ENCODE results near the gene ANKRD52.
A peak's percentile ranks its signal among the peaks of the same experiment; 100 is the strongest.
"Not testable (repeated sequence)": the region's sequence is repeated elsewhere in the genome, so short reads cannot be mapped to it uniquely, and the experiment has no call there.

The ANKRD52 gene

DNA sequence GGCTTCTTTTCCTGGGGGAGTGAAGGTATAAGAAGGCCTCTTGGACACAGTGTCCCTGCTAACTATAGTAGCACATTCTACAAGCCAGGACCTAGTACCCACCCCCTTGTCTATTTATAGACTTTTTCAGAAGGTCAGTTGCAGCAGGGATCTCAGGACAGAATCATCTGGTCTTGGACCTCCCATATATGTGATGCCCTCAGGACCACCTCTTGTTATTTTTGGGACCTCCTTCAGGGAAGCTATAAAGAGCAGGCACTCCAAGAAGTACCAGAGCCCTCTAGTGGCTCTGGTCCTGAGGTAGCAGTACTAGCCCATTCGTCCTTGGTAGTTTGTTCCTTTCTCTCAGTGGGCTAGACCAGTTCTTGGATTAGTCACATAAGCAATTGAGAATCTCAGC lies 12.8 kb upstream of the ANKRD52 start:
- DNase-seq: peak; percentile 51

DNA sequence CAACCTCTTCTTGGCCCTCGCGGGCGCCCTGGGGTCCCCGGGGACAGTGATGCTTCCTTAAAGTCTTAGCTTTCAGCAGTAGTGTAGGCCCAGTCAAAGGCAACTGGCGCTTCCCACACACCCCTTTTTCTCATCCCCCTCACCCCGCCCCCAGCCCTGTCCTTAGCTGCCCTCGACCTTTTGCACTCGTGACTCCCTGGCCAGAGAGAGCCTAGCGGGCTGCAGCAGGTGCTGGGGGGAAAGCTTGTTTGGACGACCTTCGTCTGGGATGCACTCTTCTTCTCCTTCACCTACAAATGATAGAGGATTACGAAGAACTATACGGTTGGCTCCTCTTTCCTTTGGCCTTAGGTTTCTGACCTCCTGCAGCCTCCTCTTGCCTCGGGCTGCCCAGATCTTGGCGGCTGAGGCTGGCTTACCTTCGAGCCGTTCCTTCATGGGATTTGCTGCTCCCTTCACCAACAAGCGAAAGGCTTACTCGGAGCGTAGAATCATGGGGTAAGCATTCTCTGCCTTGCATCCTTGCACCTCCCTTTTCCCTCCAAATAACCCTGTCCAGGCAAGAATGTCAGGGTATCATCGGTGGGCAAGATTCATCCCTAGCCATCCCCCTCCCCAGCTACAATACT lies 9.4 kb upstream of the ANKRD52 start:
- DNase-seq: peak; percentile 53

DNA sequence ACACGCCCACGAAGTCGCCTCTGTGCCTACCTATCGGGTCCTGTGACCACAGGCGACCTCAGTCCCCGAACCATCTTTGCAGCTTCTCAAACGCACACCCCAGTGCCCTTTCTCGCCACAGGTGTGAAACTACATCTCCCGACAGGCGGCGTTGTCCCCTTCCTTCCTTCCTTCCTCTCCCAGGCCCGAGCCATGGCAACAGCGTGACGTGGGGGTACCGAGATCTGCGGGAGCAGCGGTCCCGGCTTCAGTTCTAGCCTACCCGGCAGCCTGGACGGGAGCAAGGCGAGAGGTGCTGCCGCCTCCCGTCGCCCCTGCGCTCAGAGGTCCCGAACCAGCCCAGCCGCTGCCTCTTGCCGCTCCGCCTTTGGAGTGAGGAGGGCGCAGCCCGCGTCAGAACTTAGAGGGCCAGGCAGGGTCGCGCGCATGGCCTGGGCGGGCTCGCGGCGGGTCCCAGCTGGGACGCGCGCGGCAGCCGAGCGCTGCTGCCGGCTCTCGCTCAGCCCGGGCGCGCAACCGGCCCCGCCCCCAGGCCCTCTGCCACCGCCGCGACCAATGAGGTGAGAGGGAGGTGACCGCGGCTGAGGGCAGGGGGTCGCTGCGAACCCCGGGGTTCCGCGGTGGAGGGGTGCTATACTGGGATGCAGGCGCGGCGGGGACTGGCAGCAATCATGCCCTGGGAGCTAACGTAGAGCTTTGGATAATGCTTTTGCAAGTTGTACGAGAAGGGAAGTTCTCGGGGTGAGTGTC lies 8.7 kb upstream of the ANKRD52 start, which contains the start of gene COQ10A:
COQ10A (plus strand) TSS at position 250 of the 750 bp plus-strand sequence; CDS start at position 427, 177 bp downstream.
- peak; percentile 93 for DNase-seq

DNA sequence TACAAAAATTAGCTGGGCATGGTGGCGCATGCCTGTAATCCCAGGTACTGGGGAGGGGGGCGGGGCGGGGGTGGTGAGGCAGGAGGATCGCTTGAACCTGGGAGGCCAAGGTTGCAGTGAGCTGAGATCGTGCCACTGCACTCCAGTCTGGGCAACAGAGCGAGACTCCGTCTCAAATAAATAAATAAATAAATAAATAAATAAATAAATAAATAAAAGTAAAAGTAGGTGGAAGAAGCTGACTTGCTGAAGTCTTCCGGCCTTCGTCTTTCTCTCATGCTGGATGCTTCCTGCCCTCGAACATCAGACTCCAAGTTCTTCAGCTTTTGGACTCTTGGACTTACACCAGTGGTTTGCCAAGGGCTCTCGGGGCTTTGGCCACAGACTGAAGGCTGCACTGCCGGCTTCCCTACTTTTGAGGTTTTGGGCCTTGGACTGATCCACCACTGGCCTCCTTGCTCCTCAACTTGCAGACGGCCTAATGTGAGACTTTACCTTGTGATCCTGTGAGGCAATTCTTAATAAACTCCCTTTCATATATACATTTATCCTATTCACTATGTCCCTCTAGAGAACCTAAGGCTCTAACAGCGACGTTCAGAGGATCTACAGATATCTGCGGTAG lies 8.0 kb upstream of the ANKRD52 start:
- DNase-seq: not testable (repeated sequence)

DNA sequence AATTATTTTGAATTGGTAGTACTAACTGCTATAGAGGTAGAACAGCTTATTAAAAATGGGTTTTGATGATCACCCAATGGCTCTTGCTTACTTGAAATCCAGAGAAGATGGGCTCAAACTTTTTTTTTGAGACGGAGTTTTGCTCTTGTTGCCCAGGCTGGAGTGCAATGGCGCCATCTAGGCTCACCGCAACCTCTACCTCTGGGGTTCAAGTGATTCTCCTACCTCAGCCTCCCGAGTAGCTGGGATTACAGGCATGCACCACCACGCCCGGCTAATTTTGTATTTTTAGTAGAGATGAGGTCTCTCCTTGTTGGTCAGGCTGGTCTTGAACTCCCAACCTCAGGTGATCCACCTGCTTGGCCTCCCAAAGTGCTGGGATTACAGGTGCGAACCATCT lies 4.8 kb upstream of the ANKRD52 start:
- DNase-seq: peak; percentile 21

DNA sequence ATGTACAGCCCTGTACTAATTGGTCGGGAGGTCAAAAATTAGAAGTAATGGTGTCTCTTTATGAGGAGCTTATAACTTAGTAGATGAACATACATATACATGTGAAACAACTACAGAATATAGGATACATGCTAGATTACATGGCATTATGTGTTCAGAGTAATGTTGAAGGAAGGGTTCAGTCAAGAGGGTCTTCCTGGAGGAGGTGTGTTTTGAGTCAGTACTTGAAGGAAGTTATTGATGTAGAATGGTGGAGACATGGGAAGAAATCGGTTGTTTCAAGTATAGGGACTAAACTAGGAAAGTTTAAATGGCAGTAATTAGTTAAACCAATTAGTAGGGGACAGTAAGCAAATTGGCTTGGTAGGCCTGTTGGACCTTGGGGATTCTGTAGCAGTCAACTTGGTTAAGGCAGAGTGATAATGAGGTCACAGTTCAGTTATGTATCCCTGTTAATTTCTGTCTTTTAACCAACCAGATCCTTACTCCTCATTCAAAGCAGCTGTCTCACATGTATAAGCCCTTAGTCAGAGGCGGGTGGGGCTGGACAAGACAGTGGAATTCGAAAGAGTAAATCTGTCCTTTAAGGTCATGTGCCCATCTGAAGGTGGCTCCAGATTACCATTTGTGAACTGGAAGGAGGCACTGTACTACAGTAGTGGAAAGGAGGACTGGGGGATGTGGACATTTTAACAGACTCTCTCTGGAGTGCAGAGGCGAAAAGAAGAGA lies 3.5 kb upstream of the ANKRD52 start:
- DNase-seq: peak; percentile 11

DNA sequence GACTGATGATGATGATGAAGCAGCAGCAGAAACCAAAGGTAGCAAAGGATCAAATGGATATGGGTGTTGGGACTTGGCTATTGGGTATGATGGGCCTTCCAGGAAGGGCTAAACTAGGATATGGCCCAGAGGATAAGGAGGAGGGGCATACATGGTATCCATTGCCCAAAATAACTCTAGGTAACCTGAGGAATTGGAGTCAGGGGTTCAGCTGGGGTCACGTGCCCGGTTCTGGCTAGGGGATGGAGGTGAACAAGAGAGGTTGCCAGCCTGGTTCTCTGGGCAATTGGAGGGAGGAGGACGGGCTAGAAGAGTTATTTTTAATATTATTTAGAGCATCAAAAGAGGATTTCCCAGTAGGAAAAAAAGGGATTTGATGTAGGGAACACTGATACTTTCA lies 2.7 kb upstream of the ANKRD52 start:
- DNase-seq: no peak

DNA sequence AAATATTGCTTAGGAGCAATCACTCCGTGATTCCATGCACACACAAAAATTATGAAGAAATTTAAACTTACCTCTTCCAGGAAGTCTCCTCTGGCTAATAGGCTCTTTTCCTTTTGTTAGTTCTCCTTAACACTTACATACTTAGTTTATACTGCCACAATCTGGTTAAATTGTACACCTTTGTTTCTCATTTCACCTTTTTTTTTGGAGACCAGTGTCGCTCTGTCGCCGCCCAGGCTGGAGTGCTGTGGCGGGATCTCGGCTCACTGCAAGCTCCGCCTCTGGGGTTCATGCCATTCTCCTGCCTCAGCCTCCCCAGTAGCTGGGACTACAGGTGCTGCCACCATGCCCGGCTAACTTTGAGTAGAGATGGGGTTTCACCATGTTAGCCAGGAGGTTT lies 2.2 kb upstream of the ANKRD52 start:
- DNase-seq: no peak

DNA sequence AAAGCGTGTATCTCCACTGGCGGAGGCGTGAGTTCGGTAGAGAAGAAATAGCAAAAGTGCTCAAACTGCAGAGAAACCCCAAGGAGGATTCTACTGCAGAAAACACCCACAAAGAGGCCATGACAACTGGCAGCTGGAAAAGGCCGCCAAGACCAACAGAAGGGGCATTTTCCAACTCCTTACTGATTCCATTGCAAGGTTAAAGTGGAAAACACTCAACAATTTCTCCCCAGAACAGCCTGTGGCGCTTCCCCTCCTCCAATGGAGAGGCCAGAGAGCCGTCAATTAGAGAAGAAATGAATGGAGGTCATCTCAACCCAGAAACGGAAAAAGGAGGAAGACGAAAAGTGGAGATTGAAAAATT lies 618 bp upstream of the ANKRD52 start:
- no peak for DNase-seq

DNA sequence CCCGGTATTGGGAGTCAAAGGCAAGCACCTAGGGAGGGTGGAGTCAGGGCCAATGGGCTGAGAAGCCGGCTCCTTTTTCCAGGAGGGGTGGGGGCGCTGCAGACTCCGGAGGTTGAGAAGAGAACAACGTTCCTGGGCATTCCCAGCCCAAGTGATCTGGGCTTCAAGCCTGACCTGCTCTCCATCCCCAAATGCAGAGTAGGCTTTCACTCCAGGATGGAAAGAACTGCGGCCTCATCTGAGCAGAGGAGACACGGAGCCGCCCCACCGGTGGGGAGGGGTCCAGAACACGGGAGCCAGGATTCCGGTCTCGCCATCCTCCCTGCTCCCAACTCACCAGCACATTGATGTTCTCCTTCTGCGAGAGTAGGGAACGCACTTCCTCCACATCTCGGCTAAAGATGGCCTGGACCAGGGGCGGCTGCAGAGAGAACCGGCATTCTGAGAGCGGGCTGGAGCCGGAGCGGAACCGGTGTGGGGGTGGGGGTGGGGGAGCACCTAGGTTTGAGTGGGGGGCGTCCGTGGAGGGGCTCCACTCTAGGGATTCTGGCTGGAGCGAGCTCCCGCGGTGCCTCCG lies 605 bp downstream of the ANKRD52 start:
- DNase-seq: peak; percentile 59

DNA sequence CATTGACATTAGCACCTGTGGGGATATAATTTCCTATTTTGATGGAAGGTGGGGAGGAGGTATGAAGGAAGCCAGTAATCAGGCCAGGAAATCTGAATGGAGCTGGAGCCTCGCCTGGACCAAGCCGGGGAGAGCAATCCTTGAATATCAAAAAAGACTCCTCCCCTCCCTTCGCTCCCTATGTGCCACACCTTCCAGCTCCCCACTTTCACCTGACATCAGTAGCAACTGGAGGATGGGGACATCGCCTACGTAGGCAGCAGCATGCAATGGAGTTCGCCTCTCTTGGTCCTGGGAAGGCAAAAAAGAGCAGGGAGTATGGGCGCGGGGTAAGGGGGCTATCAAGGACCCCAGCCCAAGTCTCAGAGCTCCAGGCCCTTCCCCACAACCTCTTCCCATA lies 1.1 kb downstream of the ANKRD52 start:
- no peak for DNase-seq

DNA sequence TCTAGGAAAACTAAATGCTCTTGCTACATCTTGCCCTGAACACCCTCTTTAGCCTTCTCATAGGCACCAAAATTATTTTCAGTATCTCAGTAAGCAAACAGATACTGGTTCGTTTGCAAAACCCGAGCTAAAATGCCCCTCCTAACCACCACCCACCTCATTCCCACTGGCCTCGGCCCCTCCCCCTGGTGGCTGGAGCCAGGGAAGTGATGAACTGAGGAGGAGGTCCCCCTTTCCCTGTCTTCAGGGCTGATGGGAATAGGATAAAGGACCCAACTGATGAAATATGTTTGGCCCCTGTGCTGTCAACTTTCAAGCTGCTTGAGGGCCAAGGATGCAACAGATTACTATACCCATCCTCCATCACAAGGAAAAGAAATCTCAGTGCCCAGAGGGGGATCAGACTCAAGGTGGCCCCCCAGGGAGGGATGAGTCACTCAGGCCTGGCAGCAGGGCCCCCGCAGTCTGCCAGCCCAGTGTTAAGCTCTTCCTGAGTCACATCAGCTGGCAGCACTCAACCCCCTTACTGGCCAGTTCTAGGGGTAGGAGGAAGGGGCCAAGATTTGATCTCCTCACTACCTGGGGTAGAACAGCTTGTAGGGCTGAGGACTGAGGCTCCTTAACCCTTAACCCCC lies 1.7 kb downstream of the ANKRD52 start:
- DNase-seq: no peak

DNA sequence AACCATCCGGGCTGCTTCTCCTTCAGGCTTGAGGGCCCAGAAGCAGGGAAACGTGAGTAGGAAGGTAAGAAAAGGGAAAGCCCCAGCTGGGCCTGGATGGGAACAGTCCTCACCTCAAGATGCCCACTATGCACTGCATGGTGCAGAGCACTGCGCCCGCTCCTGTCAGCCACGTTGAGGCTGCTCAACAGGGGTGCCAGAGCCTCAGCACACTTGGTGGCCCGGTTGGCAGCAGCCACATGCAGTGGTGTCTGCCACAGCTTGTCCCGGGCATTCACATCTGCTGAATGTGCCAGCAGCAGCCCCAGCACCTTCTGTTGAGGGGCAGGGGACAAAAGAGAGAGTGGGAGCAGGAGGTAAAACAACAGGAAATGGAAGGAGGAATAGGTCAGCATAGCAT lies 2.5 kb downstream of the ANKRD52 start:
- no peak for DNase-seq

DNA sequence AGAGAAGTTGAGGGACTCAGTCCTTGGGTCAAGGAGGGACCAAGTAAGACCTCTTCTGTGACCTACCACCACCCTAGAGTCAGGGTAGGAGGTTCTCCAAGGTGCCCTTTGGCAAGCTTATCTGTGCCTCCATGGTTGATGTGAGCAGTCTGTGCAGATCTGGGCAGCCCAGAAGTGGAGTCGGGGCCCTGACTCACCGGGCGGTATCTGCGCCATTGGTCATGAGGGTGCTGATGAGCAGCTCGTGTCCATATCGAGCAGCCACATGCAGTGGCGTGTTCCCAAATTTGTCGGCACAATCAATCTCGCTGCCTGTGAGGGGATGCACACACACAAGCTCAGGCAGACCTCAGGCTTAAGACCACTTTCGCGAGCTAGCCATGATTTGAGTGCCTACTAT lies 5.1 kb downstream of the ANKRD52 start:
- DNase-seq: no peak

DNA sequence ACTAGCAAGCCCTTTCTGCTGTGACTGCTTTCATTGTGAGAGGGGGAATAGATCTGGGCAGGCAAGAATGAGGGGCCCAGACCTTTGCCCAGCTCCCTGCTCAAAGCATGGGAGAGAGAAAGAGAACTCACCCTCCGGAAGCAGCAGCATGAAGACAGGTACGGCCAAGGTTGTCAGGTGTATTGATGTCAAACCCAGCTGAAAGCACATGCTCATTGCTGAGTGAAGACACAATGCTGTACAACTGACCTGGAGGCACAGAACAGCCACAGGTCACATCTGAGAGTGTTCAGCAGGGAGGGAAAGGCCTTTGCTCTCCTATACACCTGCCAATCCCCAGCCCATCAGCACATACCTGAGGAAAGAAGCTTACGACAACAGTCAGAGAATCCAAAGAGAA lies 5.5 kb downstream of the ANKRD52 start:
- no peak for DNase-seq

DNA sequence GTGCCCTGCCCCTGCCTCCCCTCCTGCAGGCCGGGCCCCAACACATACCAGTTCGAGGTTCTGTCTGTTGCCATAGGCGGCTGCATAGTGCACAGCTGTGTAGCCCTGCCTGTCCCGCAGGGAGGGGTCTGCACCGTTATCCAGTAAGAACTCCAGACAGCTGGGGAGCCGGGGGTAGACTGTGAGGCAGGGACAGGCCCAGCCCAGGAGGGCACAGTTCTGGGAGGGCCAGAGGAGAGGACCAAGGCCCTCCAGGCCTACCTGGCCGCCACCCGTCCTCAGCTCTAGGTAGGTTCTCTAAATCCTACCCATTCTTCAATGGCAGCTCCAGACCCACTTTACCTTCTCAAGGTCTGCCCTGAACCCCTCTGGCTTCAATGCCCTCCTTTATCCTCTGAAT lies 9.5 kb downstream of the ANKRD52 start:
- no peak for DNase-seq

DNA sequence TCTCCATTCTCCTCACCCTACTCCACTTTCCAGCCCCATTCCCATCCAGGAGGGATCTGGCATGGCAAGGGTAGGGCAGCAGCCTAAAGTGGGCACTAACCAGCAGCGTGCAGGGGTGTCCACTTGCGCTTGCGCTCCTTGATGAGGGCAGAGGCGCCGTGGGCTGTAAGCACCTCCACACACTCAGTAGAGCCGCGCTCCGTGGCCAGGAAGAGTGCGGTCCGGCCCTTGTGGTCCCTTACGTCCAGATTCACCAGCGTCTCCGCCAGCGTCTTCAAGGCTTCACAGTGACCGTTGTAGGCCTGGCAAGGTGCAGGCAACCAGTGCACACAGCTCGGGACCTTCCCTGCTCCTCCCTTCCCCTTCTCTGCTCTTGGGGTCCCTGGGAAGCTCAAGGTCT lies 10.3 kb downstream of the ANKRD52 start:
- no peak for DNase-seq

DNA sequence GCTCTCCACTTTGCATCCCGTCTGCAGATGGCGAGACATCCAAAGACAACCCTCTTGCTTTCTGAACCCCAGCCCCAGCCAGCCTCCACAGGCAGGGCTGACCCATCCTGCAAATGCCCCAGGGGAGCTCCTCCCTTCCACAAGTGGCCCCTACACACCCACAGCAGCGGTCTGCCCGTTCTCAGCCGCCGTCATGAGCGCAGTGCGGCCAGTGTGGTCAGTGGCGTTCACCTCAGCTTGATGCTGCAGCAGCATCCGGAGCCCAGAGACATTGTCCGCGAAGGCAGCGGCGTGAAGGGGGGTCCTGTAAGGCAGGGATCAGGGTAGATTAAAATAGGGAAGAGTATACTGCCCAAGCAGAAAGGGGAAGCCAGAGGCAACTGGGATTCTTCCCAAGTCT lies 13.7 kb downstream of the ANKRD52 start:
- DNase-seq: no peak

DNA sequence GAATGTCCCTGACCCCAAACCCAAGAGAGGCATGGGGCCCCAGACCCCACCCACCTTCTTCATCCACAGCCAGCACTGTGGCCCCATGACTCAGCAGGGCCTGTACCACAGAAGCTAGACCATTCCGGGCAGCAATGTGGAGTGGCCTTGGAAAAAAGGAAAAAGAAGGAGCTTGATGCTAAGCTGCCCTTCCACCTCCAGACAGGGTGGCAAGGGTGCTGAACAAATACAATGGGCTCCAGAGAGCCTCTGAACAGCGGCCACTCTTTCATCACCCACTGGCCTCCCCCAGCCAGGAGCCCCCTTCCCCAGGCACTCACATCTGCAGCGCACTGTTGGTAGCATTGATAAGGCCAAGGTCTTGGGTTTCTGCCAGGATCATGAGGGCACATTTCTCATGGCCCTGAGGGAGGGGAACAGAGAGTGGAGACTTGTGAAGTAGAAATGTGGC lies 14.4 kb downstream of the ANKRD52 start:
- DNase-seq: peak; percentile 91

DNA sequence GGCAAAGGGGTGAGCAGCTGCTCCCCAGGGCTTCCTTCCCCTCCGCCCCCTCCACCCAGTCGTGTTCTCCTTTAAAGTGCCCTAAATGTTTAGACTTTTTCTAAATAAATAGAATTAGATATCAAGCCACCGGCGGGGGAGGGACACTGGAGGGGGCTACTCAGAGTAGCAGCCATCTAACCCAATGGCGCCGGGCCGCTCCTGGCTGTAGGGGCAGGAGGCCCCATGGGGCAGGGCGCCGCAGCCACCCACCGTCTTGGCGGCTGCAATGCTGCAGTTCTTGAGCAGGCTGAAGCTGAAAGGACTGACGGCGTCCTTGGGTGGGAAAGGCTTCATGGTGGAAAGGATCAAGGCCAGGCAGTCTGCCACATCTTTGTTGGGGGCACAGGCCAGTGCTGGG lies 15.2 kb downstream of the ANKRD52 start:
- no peak for DNase-seq

DNA sequence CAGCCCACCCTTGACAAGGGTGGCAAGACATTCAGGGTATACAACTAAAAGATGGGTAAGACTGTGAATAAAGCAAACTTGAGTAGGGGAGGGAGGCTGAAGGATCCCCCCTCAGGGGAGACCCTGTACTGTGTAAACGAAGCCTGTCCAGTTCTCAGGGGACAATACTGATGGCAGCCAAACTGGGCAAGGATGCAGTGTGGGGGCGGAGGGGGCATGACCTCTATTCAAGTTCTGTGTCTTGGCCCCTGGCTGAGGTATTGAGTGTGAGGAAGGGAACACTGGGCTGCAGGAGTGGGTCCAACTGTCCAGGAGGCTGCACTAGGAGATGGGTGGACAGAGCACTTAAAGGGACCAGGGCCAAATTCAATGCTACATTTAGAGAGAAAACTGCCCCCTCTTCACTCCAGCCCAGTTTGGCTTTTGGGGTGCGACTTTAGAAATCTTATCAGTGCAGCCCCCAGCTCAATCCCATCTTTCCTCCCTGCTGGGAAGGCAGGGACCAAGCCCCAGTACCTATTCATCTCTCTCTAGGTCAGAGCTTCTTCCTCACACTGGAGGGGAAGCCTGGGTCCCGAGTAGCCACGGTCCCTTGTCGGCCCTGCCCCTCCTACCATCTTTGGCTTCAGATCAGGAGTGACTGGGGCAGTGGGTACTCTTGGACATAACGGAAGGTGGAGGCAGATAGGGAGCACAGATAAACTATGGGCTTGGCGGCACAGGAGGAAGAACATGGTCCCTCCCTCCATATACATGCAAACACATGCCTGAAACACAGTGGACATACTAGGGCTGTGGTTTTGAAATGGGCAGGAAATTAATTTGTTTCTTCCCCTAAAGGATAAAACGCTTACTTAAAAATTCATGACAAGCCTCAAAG lies 16.5 kb downstream of the ANKRD52 start:
- DNase-seq: peak; percentile 81

DNA sequence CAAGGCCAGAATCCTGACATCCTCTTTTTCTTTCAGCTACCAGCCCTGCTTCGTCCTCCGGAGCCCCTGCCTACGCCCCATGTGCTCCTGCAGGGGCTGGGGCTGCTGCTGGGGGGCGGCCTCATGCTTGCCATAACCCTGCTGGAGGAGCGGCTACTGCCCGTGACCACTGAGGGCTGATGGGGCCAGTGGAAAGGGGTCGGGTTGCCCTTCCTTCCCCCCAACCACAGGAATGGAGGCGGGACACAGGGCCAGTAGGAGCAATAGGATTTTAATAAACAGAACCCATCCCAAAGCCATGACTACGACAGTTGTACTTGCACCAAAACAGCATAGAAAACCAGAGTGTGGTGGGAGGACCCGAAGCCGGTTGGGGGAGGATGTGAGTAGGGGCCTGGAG lies 20.6 kb downstream of the ANKRD52 start:
- no peak for DNase-seq

All from OCI-M1 (cell line).